ENCODE measurements around the gene IFI6.

DNA sequence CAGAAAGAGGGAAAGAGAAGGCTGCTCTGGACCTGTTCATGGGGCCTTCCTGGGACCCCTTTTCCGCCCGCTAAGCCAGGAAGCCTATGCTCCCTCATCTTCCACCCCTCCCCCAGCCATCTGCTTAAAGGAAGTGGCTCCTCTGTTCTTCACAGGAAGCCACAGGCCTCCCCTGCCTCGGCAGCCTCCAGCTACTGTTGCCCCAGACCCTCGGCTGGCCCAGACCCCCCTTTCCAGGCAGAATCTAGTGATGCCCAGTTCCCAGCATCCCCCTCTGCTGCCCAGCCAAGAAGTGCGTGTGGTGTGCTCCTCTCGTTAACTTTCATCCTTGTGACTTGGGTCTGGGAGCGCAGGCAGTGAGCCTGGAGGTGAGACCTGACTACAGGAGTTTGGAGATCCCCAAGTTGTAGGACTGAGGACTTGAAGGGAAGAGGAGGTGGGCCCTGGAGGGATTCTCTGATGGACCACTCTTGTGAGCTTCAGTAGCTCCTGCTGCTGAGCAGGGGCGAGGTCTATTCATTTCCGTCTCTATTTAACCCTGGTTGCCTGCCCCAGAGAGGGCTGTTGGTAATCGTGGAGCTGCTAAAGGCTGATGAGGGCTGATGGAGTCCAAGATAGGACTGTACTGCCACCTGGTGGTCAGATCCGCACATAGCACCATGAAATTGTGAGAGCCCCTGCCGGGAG is 9.1 kb downstream of the IFI6 start:
- TF ChIP-seq POLR2A (IDR thresholded peaks at IDR 0.05): no peak
- TF ChIP-seq, protein P1, sequence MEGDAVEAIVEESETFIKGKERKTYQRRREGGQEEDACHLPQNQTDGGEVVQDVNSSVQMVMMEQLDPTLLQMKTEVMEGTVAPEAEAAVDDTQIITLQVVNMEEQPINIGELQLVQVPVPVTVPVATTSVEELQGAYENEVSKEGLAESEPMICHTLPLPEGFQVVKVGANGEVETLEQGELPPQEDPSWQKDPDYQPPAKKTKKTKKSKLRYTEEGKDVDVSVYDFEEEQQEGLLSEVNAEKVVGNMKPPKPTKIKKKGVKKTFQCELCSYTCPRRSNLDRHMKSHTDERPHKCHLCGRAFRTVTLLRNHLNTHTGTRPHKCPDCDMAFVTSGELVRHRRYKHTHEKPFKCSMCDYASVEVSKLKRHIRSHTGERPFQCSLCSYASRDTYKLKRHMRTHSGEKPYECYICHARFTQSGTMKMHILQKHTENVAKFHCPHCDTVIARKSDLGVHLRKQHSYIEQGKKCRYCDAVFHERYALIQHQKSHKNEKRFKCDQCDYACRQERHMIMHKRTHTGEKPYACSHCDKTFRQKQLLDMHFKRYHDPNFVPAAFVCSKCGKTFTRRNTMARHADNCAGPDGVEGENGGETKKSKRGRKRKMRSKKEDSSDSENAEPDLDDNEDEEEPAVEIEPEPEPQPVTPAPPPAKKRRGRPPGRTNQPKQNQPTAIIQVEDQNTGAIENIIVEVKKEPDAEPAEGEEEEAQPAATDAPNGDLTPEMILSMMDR (IDR thresholded peaks at IDR 0.05): peak; percentile 98 to 99 (median 98)

All from testis (tissue), 2 donors.